Middle frontal gyrus (tissue), 1 donor: ENCODE results near the gene MTO1.
"Not testable (repeated sequence)": the region's sequence is repeated elsewhere in the genome, so short reads cannot be mapped to it uniquely, and the experiment has no call there.

Experiments used
- DNase-seq: peaks from one replicate; pipeline ENCODE4 v3.0.0-alpha.2; 2015; ENCODE audit warnings: low spot score; ENCODE audit errors: extremely low spot score

The MTO1 gene

GRCh38 chr6:73503027-73503772, 41.7 kb downstream of the MTO1 start:
- no peak for DNase-seq

GRCh38 chr6:73504160-73504559, 42.6 kb downstream of the MTO1 start:
- DNase-seq, result no peak

GRCh38 chr6:73505142-73505541, 43.6 kb downstream of the MTO1 start:
- DNase-seq, result no peak

GRCh38 chr6:73505705-73506104, 44.2 kb downstream of the MTO1 start:
- not testable (repeated sequence) for DNase-seq

- DNase-seq, result no peak
Observed at GRCh38 chr6:73506246-73506645, 44.7 kb downstream of the MTO1 start.

- DNase-seq, result no peak
Observed at GRCh38 chr6:73508776-73509175, 47.2 kb downstream of the MTO1 start.

- no peak for DNase-seq
Observed at GRCh38 chr6:73509851-73510250, 48.3 kb downstream of the MTO1 start.

GRCh38 chr6:73511796-73512195, 50.3 kb downstream of the MTO1 start:
- no peak for DNase-seq

- DNase-seq, result no peak
Observed at GRCh38 chr6:73513496-73513854, 51.9 kb downstream of the MTO1 start.

GRCh38 chr6:73514746-73515110, 53.2 kb downstream of the MTO1 start:
- DNase-seq, result no peak

- DNase-seq, result no peak
Observed at GRCh38 chr6:73515204-73515655, 53.7 kb downstream of the MTO1 start.

- no peak for DNase-seq
Observed at GRCh38 chr6:73516514-73517489, 55.3 kb downstream of the MTO1 start.

- not testable (repeated sequence) for DNase-seq
Observed at GRCh38 chr6:73518100-73518981, 56.8 kb downstream of the MTO1 start.

- DNase-seq, result not testable (repeated sequence)
Observed at GRCh38 chr6:73518982-73519881, 57.7 kb downstream of the MTO1 start.

GRCh38 chr6:73519926-73520687, 58.6 kb downstream of the MTO1 start:
- DNase-seq, result no peak

GRCh38 chr6:73520688-73521350, 59.3 kb downstream of the MTO1 start, which contains the start of gene EEF1A1:
Gene EEF1A1 (minus strand): TSS chr6:73521032. CDS start chr6:73520026, 1,006 bp downstream.
- peak; percentile 96 for DNase-seq

GRCh38 chr6:73521351-73521985, 59.9 kb downstream of the MTO1 start:
- DNase-seq, result no peak

GRCh38 chr6:73523434-73524123, 62.0 kb downstream of the MTO1 start:
- no peak for DNase-seq
